GM10266 (cell line): ENCODE measurements around the gene RGMA.

Experiments
- DNase-seq: peaks from one replicate; pipeline ENCODE4 v3.0.0; 2012; ENCODE audit errors: extremely low spot score
- CTCF ChIP-seq: IDR thresholded peaks from 2 replicates; pipeline ENCODE4 v1.5.1; 2012; ENCODE audit warnings: mild to moderate bottlenecking, low read depth; ENCODE audit not compliant: control insufficient read depth, insufficient read depth; ENCODE audit errors: missing control alignments

RGMA gene

GRCh38 chr15:93052090-93052879, 36.7 kb downstream of the RGMA start:
- no peak for DNase-seq
- peak; percentile 12 for TF ChIP-seq CTCF

GRCh38 chr15:93051236-93052089, 37.5 kb downstream of the RGMA start:
- TF ChIP-seq CTCF = no peak
- no peak for DNase-seq

DNA sequence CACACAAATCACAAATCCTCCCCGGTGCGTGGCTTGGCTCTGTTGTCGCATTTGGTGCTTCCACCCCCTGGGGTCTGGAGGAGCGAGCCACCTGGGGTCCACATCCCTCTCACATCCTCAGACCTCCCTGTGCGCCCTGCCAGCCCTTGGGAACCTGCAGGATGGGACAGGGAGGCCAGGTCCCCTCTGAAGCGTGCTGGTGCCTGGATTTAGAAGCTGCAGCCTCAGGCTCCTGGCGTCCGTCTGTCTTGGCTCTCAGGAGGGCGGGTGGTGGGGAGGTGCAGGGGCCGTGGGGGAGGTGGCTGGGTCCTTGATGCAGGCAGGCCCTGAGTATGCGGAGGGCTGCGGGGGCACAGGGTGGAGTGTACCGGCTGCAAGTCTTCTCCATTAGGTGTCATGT, 38.4 kb downstream of the RGMA start:
- DNase-seq = no peak
- no peak for TF ChIP-seq CTCF

DNA sequence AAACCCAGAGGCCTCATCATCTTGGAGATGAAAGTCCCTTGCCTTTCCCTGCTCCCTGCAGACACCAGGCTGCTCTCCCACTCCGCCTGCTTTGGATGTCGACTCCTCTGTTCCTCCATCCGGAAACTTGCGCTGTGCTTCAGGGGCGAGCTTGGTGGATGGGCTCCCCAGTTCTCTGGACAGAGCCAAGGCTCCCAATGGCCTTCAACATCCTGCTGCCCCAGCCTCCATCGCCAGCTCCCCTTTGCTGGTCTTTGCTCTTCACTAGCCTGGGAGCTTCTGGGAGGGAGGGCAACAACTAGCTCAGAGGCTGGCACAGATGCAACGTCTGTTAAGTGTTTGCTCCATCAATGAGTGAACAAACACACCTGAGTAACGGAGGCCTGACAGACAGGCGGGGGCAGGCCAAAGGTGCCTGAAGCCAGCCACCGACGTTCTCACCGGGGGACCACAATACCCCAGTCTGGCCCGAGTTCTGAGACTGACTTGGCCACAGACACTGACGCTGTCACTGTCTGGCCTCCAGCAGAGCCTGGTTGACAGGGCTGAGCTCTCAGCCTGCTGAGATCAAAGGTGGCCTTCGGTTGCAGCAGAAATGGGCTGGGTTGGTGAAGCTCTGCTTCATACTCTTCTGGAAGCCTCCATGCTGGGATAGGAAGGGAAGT, 39.0 kb downstream of the RGMA start:
- no peak for DNase-seq

GRCh38 chr15:93049233-93049632, 39.8 kb downstream of the RGMA start:
- no peak for DNase-seq
- no peak for TF ChIP-seq CTCF

More for the DNA sequence above, 39.0 kb downstream of the RGMA start:
- TF ChIP-seq CTCF = no peak

- no peak for DNase-seq
- no peak for TF ChIP-seq CTCF
Observed at GRCh38 chr15:93048759-93049161, 40.3 kb downstream of the RGMA start.
